Keratinocyte (primary cell): ENCODE data around the gene MT4. TPM values are rescaled to one million over a fixed set of nuclear protein-coding genes. Genes with fewer than 3 reads are reported as not detected.

Experiments
- DNase-seq: peaks from one replicate; pipeline ENCODE4 v3.0.0-alpha.2; 2011; ENCODE audit warnings: low read depth, missing footprints, low spot score
- FAIRE-seq: peaks from 2 replicates; lab custom pipeline; 2011; peaks lifted over from hg19 to GRCh38; lab: Jason Lieb, UNC
- H2AFZ ChIP-seq: 2 replicates; pipeline ENCODE4 v1.6.0; 2012; ENCODE audit warnings: low read length, control low read depth, inconsistent platforms; ENCODE audit not compliant: control insufficient read depth
- H3K27ac ChIP-seq: 2 replicates; pipeline ENCODE4 v1.5.1; 2011; ENCODE audit warnings: low read length; ENCODE audit not compliant: control insufficient read depth, insufficient read depth
- H3K27me3 ChIP-seq: 3 replicates; pipeline ENCODE4 v1.6.0; 2011; ENCODE audit warnings: low read length; ENCODE audit not compliant: control insufficient read depth, insufficient read depth; ENCODE audit errors: extremely low read depth
- H3K36me3 ChIP-seq, 2 experiments: 2 replicates in 1 of 2; 3 replicates in 1 of 2; pipeline ENCODE4 v1.5.1; 2011; ENCODE audit warnings: low read length in 2 of 2, mild to moderate bottlenecking in 1 of 2; ENCODE audit not compliant: control insufficient read depth in 2 of 2, insufficient read depth in 2 of 2; ENCODE audit errors: extremely low read depth in 1 of 2
- H3K4me1 ChIP-seq: 3 replicates; pipeline ENCODE4 v1.5.1; 2011; ENCODE audit warnings: low read length; ENCODE audit not compliant: control insufficient read depth, insufficient read depth; ENCODE audit errors: extremely low read depth
- H3K4me2 ChIP-seq: 3 replicates; pipeline ENCODE4 v1.6.0; 2011; ENCODE audit warnings: low read depth, low read length; ENCODE audit not compliant: control insufficient read depth, insufficient read depth; ENCODE audit errors: extremely low read depth
- H3K4me3 ChIP-seq, 3 experiments: fragments of 200-600 bp in 1 of 3; sonication (generic) in 1 of 3; 2 replicates in 2 of 3; 3 replicates in 1 of 3; pipeline ENCODE4 v1.5.1; 2011 to 2016; ENCODE audit warnings: low read length in 3 of 3, mild to moderate bottlenecking in 3 of 3, control low read depth in 2 of 3, inconsistent platforms in 1 of 3, low read depth in 1 of 3, mixed read lengths in 1 of 3, mixed run types in 1 of 3, moderate library complexity in 1 of 3; ENCODE audit not compliant: control insufficient read depth in 2 of 3, insufficient read depth in 2 of 3; ENCODE audit errors: extremely low read depth in 1 of 3
- H3K79me2 ChIP-seq: 2 replicates; pipeline ENCODE4 v1.6.0; 2012; ENCODE audit warnings: low read length; ENCODE audit not compliant: control insufficient read depth, insufficient read depth
- H3K9ac ChIP-seq: 3 replicates; pipeline ENCODE4 v1.6.0; 2011; ENCODE audit warnings: low read length; ENCODE audit not compliant: control insufficient read depth, insufficient read depth; ENCODE audit errors: extremely low read depth
- H3K9me1 ChIP-seq: 3 replicates; pipeline ENCODE4 v1.6.0; 2011; ENCODE audit warnings: low read length; ENCODE audit not compliant: control insufficient read depth, insufficient read depth; ENCODE audit errors: extremely low read depth
- H3K9me3 ChIP-seq: 2 replicates; pipeline ENCODE4 v1.5.1; 2012; ENCODE audit warnings: low read depth, low read length; ENCODE audit not compliant: control insufficient read depth
- H4K20me1 ChIP-seq: 3 replicates; pipeline ENCODE4 v1.6.0; 2011; ENCODE audit warnings: low read length; ENCODE audit not compliant: control insufficient read depth, insufficient read depth; ENCODE audit errors: extremely low read depth
- CTCF ChIP-seq, 3 experiments: IDR thresholded peaks in 1 of 3; conservative IDR thresholded peaks in 1 of 3; optimal IDR thresholded peaks in 1 of 3; 2 replicates in 2 of 3; 3 replicates in 1 of 3; pipeline versions ENCODE3 to v1.5.1; 2011; ENCODE audit warnings: low read length in 3 of 3, mild to moderate bottlenecking in 3 of 3, moderate library complexity in 2 of 3, control low read depth in 1 of 3, inconsistent platforms in 1 of 3; ENCODE audit not compliant: insufficient read depth in 2 of 3; ENCODE audit errors: extremely low read depth in 1 of 3
- EZH2 ChIP-seq: IDR thresholded peaks from one replicate; pipeline ENCODE4 v1.6.1; 2012; ENCODE audit warnings: inconsistent platforms, mild to moderate bottlenecking, low read length, moderate library complexity
- dilution Hi-C: fragments of 300-500 bp; cut with MboI; formaldehyde crosslinking; loops from one replicate; pipeline ENCODE4 v1.7.0; 2020; ENCODE audit warnings: low sequenced_read_pairs; ENCODE audit not compliant: extremely low pct_ligation_motif_present
- polyA plus RNA-seq, 5 experiments: library from polyadenylated mRNA; depleted of rRNA in 3 of 5; stranded (reverse) in 3 of 5; stranded (forward) in 1 of 5; unstranded in 1 of 5; fragments of >200 nt; gene quantifications; 1 replicate in 1 of 5; 2 replicates in 3 of 5; 3 replicates in 1 of 5; pipeline versions ENCODE4 v1.2.1 to v1.2.3, GENCODE V29; 2011 to 2012; ENCODE audit warnings: missing spikeins in 2 of 5, low read depth in 1 of 5, low replicate concordance in 1 of 5

MT4 gene
- polyA plus RNA-seq, 1 donor (not counting 4 experiments of a cell fraction or from before 2014, with no cell fraction given), result 0.77 TPM

DNA sequence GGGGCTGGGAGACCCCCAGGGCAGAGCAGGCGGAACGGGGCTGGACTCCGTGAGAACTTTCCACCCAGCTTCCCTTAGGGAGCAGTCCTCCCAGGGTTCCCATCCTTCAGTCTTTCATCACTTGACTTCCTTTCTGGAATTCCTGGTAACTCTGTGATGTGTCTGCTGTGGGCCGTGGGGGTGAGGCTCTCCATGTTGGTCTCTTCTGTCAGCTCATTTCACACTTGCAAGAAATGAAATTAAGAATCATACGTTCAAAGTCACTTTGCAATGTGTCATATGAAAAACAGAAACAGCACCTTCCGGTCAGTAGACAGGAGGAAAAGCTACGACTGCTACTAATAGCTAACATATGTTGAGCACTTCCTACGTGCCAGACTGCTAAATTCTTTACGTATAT lies 39.6 kb upstream of the MT4 start:
- Histone ChIP-seq H3K27me3 (no peaks in the 10 kb centered on the region), H3K36me3 (no peaks in the 10 kb centered on the region), H3K9me3 (no peaks in the 10 kb centered on the region), H2AFZ (no peak overlapping the region), H3K4me1 (peaks cover 4% of the 10 kb centered on the region), H3K4me3 (no peak overlapping the region), H3K79me2 (no peaks in the 10 kb centered on the region), H3K4me2 (no peak overlapping the region), H3K9me1 (no peaks in the 10 kb centered on the region), H4K20me1 (no peaks in the 10 kb centered on the region), H3K9ac (no peak overlapping the region), H3K27ac (no peak overlapping the region)
- dilution Hi-C loops, result no loop called here
- TF ChIP-seq EZH2 (no peak), CTCF (optimal IDR thresholded peaks at IDR 0.05 in 1 of 3, IDR thresholded peaks at IDR 0.05 in 1 of 3, conservative IDR thresholded peaks at IDR 0.05 in 1 of 3; ENCODE audit: extremely low read depth in 1 of 3, insufficient read depth in 2 of 3, low read length in 3 of 3) (no peak)
- no peak for FAIRE-seq
- no peak for DNase-seq

DNA sequence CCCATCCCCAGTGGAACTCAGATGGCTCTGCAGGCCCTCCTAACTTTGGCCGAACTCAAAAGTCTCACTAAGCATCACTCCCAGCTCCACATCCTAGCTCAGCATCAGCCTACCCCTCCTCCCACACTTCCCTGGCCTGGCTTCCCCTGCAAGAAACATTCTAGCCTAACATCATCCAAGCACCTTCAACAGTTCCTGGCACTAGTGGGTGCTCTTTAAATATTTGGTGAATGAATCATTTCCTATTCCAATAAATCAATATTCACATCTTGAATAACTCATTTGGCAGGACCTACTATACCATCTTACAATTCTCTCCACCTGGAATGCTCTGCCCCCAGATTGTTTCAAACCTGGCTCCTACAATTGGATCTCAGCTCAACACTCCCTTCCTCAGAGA lies 34.0 kb upstream of the MT4 start:
- no peaks in the 10 kb centered on the region for H3K79me2 ChIP-seq
- peak overlapping the region; percentile 32 for H2AFZ ChIP-seq
- H3K4me3 ChIP-seq, result no peak overlapping the region
- H3K36me3 ChIP-seq, result no peaks in the 10 kb centered on the region
- FAIRE-seq (no peak), DNase-seq (no peak)
- H3K4me1 ChIP-seq, result peaks cover 19% of the 10 kb centered on the region
- dilution Hi-C loops, result no loop called here
- H3K9ac ChIP-seq, result no peak overlapping the region
- H3K27me3 ChIP-seq, result no peaks in the 10 kb centered on the region
- no peak overlapping the region for H3K27ac ChIP-seq
- no peaks in the 10 kb centered on the region for H3K9me3 ChIP-seq
- peak overlapping the region; percentile 8 for H3K4me2 ChIP-seq
- TF ChIP-seq CTCF (optimal IDR thresholded peaks at IDR 0.05 in 1 of 3, IDR thresholded peaks at IDR 0.05 in 1 of 3, conservative IDR thresholded peaks at IDR 0.05 in 1 of 3; ENCODE audit: extremely low read depth in 1 of 3, insufficient read depth in 2 of 3, low read length in 3 of 3) (no peak), EZH2 (no peak)
- H4K20me1 ChIP-seq, result no peaks in the 10 kb centered on the region
- H3K9me1 ChIP-seq, result no peaks in the 10 kb centered on the region
